Measurements from ENCODE around the gene WWP2.
"Not testable (repeated sequence)": the region's sequence is repeated elsewhere in the genome, so short reads cannot be mapped to it uniquely, and the experiment has no call there.

The WWP2 gene

DNA sequence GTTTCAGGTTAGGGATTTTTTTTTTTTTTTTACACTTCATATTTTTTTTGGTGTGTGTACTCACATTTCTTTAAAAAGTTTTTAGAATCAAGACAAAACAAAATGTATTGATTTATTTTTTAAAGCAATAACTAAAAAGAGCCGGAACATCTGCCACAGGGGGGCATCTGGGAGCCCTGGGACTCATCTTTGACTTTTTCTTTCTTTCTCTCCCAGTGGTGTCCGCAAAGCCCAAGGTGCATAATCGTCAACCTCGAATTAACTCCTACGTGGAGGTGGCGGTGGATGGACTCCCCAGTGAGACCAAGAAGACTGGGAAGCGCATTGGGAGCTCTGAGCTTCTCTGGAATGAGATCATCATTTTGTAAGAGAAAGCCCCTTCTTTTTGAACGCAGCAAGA is 36.3 kb downstream of the WWP2 start:
- no peak for DNase-seq

DNA sequence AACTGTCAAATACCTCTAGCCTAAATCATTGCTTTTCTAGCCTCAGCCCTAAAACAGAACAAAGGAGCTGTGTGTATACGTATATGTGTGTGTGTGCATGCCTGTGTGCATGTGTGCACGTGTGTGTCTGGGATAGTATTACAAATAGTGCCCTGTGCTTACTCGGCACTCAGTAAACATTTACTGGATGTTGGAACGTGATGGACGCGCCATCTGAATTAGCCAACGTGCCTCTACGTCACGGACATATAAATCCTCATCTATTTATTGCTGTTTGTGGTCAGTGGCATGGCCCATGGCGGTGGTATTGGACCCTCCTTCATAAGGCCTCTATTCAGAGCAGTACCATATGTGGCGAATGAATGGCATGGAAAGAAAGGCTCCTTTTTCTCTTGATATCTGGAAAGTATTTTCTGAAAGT is 37.5 kb downstream of the WWP2 start:
- DNase-seq = no peak

DNA sequence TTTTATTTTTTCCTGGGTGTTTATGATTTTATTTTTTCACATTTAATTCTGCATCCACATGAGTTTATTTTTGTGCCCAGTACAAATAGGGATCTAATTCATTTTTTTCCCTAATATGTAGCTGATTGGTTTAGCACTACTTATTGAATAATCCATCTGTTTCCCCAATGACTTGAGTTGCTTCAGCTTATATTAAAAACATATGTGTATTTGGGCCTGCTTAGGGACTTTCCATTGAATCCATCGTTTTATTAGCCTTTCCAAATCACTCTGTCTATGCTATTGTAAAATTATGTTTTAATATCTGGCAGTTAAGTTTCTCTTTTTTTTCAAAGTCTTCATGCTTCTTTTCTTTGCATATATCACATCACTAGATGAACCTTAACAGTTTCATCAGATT is 42.2 kb downstream of the WWP2 start:
- no peak for DNase-seq

DNA sequence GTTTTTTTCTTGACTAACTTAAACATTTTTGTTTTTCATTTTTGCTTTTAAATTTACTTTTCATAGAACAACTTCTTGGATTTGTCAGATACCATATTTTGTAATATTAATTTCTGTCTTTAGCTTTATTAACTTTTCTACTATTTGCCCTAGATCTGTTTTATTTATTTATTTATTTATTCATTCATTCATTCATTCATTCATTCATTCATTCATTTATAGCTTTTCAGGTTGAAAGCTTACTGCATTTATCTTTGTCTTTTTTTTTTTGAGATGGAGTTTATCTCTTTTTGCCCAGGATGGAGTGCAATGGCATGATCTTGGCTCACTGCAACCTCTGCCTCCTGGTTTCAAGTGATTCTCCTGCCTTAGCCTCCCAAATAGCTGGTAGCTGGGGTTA is 44.6 kb downstream of the WWP2 start:
- DNase-seq = not testable (repeated sequence)

DNA sequence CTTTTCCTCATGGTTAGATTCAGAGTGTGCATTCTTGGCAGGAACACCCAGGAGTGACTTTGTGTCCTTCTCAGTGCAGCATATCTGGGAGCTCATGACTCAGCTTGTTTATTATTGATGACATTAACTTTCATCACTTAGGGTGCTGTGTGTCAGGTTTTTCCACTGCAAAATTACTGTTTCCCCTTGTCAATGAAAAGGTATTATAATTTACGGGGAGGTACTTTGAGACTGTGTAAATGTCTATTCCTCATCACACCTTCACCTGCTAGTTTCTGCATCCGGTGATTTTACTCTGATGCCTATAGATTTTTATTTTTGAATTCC is 50.5 kb downstream of the WWP2 start:
- DNase-seq = no peak

DNA sequence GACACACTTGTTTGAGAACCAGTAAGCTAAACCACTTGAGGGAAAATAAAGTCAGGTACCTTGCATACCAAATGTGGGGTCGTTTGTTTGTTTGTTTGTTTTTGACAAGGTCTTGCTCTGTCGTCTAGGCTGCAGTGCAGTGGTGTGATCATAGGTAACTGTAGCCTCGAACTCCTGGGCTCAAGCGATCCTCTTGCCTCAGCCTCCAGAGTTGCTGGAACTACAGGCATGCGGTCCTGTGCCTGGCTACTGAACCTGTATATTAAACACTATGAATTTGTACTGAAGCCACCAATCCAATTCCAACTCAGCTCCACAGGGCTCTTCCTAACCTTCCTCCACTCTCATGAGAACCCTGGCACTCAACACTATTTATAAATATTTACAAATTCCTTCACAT is 51.9 kb downstream of the WWP2 start:
- DNase-seq = no peak

DNA sequence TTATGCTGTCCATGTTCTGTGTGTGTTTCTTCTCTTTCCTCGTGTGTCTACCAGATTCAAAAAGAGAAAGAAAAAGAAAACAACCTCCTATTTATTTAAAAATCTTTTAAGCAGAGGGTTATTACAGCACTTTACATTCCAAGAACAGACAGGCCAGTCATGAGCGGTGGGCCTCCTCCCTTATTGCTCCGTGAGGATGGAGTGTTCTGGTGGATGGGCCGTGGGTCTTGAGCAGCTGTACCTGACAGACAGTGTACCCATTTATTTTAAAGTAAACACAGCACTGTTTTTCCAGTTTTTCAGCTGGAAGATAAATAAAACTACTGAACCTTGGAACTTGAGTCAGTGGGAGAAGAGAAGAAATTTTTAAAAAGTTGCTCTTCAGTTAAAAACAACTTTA is 52.4 kb downstream of the WWP2 start:
- DNase-seq = no peak

DNA sequence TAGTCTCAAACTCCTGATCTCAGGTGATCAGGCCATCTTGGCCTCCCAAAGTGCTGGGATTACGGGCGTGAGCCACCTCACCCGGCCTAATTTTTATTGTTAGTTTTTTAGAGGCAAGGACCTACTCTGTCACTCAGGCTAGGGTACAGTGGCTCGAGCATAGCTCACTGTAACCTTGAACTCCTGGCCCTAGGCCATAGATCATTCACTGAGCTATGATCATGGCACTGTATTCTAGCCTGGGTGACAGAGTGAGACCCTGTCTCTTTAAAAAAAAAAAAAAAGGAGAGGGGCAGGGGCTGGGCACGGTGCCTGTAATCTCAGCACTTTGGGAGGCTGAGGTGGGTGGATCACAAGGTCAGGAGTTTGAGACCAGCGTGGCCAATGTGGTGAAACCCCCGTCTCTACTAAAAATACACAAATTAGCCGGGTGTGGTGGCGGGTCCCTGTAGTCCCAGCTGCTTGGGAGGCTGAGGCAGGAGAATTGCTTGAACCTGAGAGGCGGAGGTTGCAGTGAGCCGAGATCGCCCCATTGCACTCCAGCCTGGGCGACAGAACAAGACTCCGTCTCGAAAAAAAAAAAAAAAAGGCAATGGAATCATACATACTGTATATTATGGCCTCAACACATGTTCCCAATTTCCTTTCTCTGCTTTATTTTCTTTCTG is 53.2 kb downstream of the WWP2 start:
- not testable (repeated sequence) for DNase-seq

DNA sequence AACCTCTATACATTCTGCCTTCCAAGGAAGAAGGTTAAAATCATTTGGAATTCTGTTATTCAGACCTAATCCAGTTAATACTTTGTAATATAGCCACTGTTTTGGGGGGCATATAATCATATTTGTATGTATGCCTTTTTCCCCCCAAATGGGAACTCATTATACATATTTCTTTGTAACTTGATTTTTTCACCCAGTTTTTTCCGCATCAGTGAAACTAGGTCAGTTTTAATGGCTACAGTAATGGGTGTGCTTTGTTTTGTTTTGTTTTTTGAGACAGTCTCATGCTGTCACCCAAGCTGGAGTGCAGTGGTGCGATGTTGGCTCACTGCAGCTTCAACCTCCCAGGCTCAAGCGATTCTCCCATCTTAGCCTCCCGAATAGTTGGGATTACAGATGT is 54.9 kb downstream of the WWP2 start:
- DNase-seq = no peak

DNA sequence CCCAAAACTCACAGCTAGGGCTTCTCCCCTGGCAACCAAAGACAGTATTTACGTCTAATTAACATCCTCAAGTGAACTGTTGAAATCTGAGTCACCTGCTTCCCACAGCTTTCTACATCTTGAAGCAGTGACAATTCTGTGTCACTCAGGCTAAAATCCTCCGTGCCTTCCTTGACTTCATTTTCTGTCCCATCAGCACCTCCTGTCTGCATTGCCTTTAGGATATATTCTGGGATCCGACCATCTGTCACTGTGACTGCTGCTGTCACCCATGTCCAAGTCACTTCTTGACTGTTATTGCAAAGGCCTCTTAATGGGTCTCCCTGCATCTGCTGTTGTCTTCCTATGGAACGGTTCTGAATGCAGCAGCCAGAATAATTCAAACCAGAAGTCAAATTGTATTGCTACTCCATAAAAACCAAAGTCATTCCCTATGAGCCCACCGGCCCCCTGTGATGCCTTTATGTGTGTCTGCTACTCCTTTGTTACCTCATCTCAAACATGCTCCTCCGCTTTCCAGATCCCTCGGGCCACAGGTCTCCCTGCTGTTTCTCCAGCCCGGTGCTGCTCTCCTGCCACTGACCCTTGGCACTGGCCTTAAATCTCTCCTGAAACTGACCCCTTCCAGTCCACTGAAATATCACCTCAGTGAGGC is 56.9 kb downstream of the WWP2 start:
- no peak for DNase-seq

DNA sequence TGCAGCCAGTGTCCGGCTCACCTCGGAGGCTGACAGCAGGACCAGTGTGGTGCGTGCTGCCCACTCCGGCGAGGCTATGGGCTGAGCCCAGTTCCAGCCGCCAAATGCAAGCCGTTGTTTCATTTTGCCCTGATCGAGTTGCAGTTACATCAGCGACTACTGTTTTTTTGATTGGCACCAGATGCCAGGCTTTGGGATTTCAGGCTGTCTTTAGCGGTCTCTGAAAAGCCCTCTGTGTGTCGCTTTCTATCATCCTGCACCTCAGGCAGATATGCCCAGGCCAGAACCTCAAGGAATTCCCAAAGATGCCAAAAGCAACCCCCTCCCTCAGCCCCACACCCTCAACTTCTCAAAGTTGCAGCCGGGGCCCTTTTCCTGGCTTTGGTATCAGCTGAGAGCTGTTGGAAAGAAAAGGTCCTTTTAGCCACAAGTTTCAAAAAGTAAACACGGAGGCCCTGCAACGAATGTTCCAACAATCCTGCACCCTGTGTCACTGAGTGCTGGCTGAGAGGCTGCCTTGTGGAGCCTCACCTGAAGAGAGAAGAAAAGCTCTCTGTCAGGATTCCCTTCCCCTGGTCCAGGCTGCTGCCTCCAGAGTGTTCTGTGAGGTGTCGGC is 58.9 kb downstream of the WWP2 start:
- DNase-seq = no peak

DNA sequence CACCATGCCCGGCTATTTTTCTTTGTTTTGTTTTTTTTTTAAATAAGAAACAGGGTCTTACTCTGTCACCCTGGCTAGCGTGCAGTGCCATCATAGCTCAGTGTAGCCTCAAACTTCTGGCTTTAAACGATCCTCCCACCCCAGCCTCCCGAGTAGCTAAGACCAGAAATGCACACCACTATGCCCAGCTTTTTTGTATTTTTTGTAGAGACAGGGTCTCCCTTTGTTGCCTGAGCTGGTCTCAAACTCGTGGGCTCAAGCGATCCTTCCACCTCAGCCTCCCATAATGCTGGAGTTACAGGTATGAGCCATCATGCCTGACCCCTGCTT is 59.7 kb downstream of the WWP2 start:
- no peak for DNase-seq

DNA sequence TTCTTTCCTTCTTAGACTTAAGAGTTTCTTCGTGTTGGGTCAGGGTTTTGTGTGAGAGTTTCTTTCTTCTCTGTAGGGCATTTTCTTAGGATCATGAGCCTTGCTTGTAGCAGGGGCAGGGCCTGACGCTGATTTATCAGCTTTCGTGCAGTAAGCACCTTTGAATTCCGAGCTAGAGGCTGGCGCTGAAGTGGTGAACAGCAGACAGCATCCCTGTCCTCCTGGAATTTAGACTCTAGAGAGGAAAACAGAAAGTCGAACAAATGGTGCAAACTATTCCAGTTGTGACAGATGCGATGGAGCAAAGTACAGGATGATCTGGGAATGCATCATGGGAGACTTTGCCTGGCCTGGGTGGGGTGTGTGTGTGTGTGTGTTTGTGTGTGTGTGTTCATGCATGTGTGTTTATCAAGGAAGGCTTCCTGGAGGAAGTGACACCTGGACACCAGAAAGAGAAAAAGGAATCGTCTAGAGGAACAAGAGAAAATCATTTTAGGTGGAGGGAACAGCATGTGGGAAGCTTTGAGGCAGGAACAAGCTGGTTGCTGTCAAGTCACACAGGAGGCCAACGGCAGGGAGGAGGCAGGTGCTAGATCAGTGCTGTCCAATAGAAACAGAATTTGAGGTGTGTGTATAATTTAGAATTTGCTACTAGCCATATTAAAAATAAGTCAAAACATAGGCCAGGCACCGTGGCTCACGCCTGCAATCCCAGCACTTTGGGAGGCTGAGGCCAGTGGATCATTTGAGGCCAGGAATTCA is 60.2 kb downstream of the WWP2 start:
- DNase-seq = no peak

DNA sequence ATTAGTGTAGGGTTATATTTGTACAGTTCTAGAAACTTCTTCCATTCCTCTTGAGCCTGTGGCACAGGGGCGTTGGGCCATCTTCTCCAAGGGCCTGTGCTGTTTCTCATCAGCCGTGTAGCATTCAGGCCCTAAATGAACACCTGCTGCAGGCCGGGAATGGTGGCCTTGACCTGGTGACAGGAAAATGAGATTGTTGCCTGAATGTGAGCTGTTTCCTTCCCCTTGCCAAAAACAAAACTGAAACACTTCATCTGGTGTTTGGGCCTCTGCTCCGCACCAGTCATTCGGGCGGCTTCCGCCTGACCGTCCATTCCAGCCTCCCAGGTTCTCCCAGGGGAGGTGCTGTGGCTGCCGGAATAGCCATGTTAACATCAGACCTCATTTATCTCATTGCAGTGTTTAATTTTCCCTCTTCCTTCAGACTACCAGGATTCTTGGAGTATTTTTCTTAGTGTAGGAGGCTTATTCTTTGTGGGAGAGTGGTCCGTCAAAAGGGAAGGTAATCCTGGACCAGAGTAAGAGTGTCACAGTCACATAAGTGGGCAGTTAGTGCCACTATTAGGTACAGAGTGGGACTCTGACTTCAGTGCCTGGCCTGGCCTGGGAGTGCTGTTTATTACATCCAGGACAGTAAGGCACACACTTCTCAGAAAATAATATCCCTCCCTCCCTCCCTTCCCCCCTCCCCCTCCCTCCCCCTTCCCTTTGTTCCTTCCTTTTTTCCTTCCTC is 61.9 kb downstream of the WWP2 start:
- no peak for DNase-seq

DNA sequence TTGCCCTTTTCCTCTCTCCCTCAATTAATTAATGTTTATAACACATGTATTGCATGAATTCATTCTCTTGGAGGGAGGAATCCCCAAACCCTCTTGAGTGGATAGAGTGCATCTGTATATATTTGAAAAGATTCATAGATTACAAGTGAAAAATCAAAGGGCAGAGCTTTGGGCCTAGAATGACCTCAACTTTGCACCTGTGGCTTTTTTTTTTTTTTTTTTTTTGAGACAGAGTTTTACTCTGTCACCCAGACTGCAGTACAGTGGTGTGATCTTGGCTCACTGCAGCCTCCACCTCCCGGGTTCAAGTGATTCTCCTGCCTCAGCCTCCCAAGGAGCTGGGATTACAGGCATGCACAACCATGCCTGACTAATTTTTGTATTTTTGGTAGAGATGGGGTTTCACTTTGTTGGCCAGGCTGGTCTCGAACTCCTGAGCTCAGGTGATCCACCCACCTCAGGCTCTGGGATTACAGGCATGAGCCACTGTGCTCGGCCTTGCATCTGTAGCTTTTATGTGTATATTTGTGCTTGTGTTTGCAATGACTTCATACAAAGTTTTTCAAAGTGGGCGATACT is 62.5 kb downstream of the WWP2 start:
- not testable (repeated sequence) for DNase-seq

DNA sequence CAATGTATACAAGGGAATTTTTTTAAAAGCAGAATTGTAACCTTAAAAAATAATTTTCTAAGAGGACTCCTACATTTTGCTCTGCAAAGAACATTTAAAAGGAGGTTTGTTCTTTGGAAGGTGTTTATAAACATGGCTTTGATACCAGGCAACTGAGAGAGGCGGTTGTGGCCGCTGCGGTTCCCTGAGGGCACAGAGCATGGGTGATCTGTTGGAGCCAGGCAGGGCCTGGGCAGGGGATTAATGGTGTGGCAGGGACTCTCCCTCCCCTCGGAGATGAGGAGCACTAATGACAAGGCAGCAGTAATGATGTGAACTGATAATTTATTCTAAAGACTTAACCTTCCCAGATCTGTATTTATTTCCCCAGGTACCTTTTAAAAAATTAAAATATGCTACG is 65.4 kb downstream of the WWP2 start:
- DNase-seq = no peak

DNA sequence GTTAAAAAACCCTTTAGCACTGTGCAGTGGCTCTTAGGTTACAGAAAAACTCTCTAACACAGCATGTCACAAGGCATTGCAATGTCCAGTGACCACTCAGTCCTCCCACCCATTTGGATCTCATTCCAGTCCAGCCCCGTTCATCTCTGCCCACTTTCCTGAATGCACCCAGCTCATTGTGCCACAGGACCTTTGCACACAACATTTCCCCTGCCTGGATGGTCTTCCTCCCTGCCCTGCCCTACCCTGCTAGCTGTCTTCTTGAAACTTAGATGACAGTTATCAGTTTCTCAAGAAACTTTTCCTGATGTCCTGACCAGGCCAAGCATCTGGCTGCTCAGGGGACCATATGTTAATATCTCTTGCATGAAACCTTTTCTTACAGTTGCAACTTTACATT is 67.2 kb downstream of the WWP2 start:
- DNase-seq = no peak

DNA sequence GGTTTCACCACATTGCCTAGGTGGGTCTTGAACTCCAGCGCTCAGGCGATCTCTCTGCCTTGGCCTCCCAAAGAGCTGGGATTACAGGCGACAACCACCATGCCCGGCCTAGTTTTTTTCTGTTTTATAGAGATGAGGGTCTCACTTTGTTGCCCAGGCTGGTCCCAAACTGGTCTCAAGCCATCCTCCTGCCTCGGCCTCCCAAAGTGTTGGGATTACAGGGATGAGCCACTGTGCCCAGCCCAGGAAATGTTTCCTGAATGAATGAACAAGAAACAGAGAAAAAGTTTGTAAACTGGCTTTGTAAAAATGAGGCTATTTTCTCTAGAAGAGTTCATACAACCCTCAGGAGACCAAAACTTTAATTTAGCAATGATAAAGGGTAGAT is 68.0 kb downstream of the WWP2 start:
- no peak for DNase-seq

DNA sequence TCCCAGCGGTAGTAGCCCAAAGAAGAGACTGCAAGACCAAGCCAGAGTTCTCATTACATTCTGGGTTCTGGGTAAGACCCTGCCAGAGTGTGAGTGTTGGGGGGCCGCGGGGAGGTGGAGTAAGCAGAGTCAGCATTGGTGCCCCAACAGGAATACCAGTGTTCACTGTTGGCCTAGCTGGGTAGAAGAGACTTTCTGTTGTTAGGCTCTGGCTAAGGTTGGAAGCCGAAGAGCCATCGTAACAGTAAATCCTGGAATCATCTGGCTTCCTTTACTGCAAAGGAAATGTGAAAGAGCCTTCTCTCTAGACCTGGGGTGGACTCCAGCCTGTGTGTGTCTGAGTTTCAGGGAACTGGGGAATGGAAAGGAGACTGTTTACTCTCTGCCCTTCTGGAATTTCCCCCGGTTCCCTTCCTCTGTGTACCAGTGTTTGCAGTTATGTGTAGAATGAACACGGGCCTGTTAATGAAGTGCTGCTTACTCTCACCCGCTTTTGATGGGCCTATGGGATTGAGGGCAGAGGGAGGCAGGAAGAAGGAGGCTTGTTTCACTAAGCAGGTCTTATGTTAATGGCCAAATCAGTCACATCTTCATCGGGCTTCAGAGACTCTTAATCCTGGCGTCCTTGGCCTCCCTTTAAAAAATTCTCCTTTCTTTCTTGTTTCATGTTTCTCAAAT is 68.5 kb downstream of the WWP2 start:
- no peak for DNase-seq

DNA sequence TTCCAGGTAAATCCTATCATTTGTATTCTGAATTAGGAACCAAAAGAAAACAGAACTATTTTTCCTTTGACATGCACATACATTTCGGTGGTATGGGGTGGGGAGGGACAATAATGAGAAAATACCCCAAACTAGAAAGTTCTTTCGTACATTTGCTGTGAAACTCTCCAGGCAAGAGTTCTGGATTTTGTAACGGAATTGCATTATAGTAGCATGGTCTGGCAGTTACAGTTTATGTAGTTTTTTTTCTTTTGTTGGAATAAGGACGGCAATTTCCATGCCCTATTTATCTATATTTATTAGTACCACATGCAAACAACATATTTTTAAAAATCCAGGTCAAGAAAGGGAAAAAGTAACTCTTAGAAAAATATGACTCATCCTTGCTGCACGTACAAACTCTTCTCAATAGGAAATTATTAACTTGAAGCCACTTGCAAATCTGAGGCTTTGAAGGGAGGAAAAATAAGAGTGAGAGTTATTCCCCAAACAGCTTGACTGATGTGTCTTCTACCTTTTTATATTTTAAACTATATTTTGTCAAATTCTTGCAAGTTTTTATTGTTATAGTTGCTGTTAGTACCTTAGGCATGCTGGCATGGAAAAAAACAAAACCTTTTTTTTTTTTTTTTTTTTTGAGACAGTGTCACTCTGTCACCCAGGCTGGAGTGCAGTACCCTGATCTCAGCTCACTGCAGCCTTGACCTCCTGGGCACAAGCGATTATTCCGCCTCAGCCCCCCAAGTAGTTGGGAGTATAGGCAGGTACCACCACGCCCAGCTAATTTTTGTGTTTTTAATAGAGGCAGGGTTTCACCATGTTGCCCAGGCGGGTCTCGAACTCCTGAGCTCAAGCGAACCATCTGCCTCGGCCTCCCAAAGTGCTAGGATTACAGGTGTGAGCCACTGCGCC is 69.3 kb downstream of the WWP2 start:
- DNase-seq = no peak

Measured in activated T-cell treated with anti-CD3 and anti-CD28 coated beads, Interleukin-2, amount 50 U/mL, for 1 hour (primary cell).